B cell (primary cell): ENCODE data around the gene C19orf33. TPM values are rescaled to one million over a fixed set of nuclear protein-coding genes. Genes with fewer than 3 reads are reported as not detected.

Source experiments
- ATAC-seq: fragments of 200-7000 bp; cut with Tn5 transposase; one replicate; pipeline ENCODE4 v1.10.0; 2021; ENCODE audit warnings: low read depth, mild to moderate bottlenecking, moderate number of reproducible peaks, moderate library complexity
- CTCF ChIA-PET: fragments of 350-600 bp; sonication (Branson Sonifier 250); formaldehyde crosslinking; loops from one replicate; lab custom pipeline; 2021; ENCODE audit warnings: antibody characterized with exemption, inconsistent platforms; lab: Charles Lee
- POLR2A ChIA-PET: fragments of 350-600 bp; sonication (Branson Sonifier 250); formaldehyde crosslinking; loops from one replicate; lab custom pipeline; 2021; ENCODE audit warnings: antibody characterized with exemption; lab: Charles Lee
- DNase-seq: peaks from one replicate; pipeline ENCODE4 v3.0.0; 2013
- H2AFZ ChIP-seq: 2 replicates; pipeline ENCODE4 v1.6.1; 2012; ENCODE audit warnings: mild to moderate bottlenecking, low read depth, low read length; ENCODE audit not compliant: insufficient read depth, poor library complexity, severe bottlenecking
- H3K27ac ChIP-seq, 2 donors: 1 replicate in 1 of 2; 2 replicates in 1 of 2; pipeline ENCODE4 v1.5.1; 2012 to 2013; ENCODE audit warnings: low read length in 2 of 2, mild to moderate bottlenecking in 2 of 2, moderate library complexity in 1 of 2
- H3K27me3 ChIP-seq, 4 experiments: fragments of 200-600 bp in 1 of 4; sonication (generic) in 1 of 4; replicated peaks in 1 of 4; 1 replicate in 2 of 4; 2 replicates in 2 of 4; pipeline versions ENCODE4 v1.6.1 to v1.7.0; 2013 to 2016; ENCODE audit warnings: low read length in 3 of 4, mild to moderate bottlenecking in 2 of 4, mixed read lengths in 1 of 4, moderate library complexity in 1 of 4; ENCODE audit not compliant: insufficient read depth in 4 of 4, control insufficient read depth in 3 of 4; ENCODE audit errors: control extremely low read depth in 1 of 4
- H3K36me3 ChIP-seq, 2 experiments: replicated peaks in 1 of 2; 1 replicate in 1 of 2; 2 replicates in 1 of 2; pipeline versions ENCODE4 v1.6.1 to v1.7.1; 2013; ENCODE audit warnings: low read length in 1 of 2; ENCODE audit not compliant: insufficient read depth in 2 of 2, control insufficient read depth in 1 of 2; ENCODE audit errors: control extremely low read depth in 1 of 2, extremely low read depth in 1 of 2
- H3K4me1 ChIP-seq, 2 donors: fragments of 200-600 bp in 1 of 2; sonication (generic) in 1 of 2; 1 replicate in 1 of 2; 2 replicates in 1 of 2; pipeline versions ENCODE4 v1.5.1 to v1.6.1; 2013 to 2017; ENCODE audit warnings: low read length in 2 of 2; ENCODE audit not compliant: control insufficient read depth in 2 of 2, insufficient read depth in 2 of 2
- H3K4me2 ChIP-seq: replicated peaks from 2 replicates; pipeline ENCODE3; 2012; ENCODE audit warnings: mild to moderate bottlenecking, low read depth, low read length; ENCODE audit not compliant: poor library complexity, severe bottlenecking
- H3K4me3 ChIP-seq, 5 experiments: fragments of 200-600 bp in 1 of 5; sonication (generic) in 1 of 5; 1 replicate in 3 of 5; 2 replicates in 2 of 5; pipeline versions ENCODE4 v1.5.1 to v1.7.0; 2011 to 2016; ENCODE audit warnings: low read length in 4 of 5, mild to moderate bottlenecking in 4 of 5, low read depth in 2 of 5, control low read depth in 1 of 5, moderate library complexity in 1 of 5; ENCODE audit not compliant: insufficient read depth in 1 of 5; ENCODE audit errors: control extremely low read depth in 1 of 5, extremely low read depth in 1 of 5
- H3K79me2 ChIP-seq: fragments of 200-600 bp; sonication (generic); one replicate; pipeline ENCODE4 v1.6.0; 2016; ENCODE audit warnings: low read length; ENCODE audit not compliant: control insufficient read depth, insufficient read depth
- H3K9ac ChIP-seq: fragments of 200-600 bp; sonication (generic); 2 replicates; pipeline ENCODE4 v1.6.1; 2017; ENCODE audit warnings: mild to moderate bottlenecking, low read length, moderate library complexity
- H3K9me3 ChIP-seq, 3 donors: one replicate each; pipeline versions ENCODE4 v1.6.1 to v1.7.1; 2013; ENCODE audit warnings: low read length in 2 of 3; ENCODE audit not compliant: control insufficient read depth in 2 of 3, insufficient read depth in 1 of 3; ENCODE audit errors: control extremely low read depth in 1 of 3
- H4K20me1 ChIP-seq: 2 replicates; pipeline ENCODE4 v1.6.0; 2012; ENCODE audit warnings: mild to moderate bottlenecking, low read length; ENCODE audit not compliant: insufficient read depth, control insufficient read depth, poor library complexity, severe bottlenecking
- H3K27ac Mint-ChIP-seq: one replicate; pipeline ENCODE4 v1.8.0; 2021; ENCODE audit warnings: mixed read lengths
- H3K27me3 Mint-ChIP-seq: one replicate; pipeline ENCODE4 v1.8.0; 2021; ENCODE audit warnings: mixed read lengths
- H3K4me1 Mint-ChIP-seq: one replicate; pipeline ENCODE4 v1.8.0; 2021; ENCODE audit warnings: mixed read lengths
- H3K4me3 Mint-ChIP-seq: one replicate; pipeline ENCODE4 v1.8.0; 2021; ENCODE audit warnings: mixed read lengths
- H3K9me3 Mint-ChIP-seq: one replicate; pipeline ENCODE4 v1.8.0; 2022; ENCODE audit warnings: mixed read lengths; ENCODE audit not compliant: insufficient read depth
- EZH2 ChIP-seq: IDR thresholded peaks from 2 replicates; pipeline ENCODE4 v1.6.1; 2012; ENCODE audit warnings: borderline replicate concordance, low read depth, mild to moderate bottlenecking, moderate library complexity, low read length; ENCODE audit not compliant: insufficient read depth, poor library complexity, severe bottlenecking
- WGBS: methylation state at CpG from one replicate; pipeline ENCODE4 v1.1.5; 2013; ENCODE audit warnings: missing lambda C conversion rate; ENCODE audit not compliant: insufficient coverage; 5-methylcytosine and 5-hydroxymethylcytosine counted together
- intact Hi-C: fragments of 100-400 bp; cut with micrococcal nuclease; formaldehyde crosslinking; loops from one replicate; pipeline ENCODE4 v1.10.0; 2022
- polyA plus RNA-seq: library from polyadenylated mRNA; depleted of rRNA; stranded (reverse); fragments of >200 nt; gene quantifications from 2 replicates; pipeline ENCODE4 v1.2.3, GENCODE V29; 2012
- total RNA-seq, 2 donors: library from RNA; stranded (reverse); fragments of 120-200 nt in 1 of 2; gene quantifications; 1 replicate in 1 of 2; 2 replicates in 1 of 2; pipeline versions ENCODE4 v1.2.3 to v1.2.4, GENCODE V29; 2013 to 2022
- TF ChIP-seq, protein P1 (sequence below): fragments of 200-600 bp; IDR thresholded peaks from one replicate; pipeline ENCODE4 v1.8.0; 2022; ENCODE audit warnings: antibody characterized with exemption, mild to moderate bottlenecking

C19orf33 gene
- total and polyA plus RNA-seq, 2 donors (not counting 1 experiment from before 2014, with no cell fraction given): 1.2 TPM; not detected in 1

DNA sequence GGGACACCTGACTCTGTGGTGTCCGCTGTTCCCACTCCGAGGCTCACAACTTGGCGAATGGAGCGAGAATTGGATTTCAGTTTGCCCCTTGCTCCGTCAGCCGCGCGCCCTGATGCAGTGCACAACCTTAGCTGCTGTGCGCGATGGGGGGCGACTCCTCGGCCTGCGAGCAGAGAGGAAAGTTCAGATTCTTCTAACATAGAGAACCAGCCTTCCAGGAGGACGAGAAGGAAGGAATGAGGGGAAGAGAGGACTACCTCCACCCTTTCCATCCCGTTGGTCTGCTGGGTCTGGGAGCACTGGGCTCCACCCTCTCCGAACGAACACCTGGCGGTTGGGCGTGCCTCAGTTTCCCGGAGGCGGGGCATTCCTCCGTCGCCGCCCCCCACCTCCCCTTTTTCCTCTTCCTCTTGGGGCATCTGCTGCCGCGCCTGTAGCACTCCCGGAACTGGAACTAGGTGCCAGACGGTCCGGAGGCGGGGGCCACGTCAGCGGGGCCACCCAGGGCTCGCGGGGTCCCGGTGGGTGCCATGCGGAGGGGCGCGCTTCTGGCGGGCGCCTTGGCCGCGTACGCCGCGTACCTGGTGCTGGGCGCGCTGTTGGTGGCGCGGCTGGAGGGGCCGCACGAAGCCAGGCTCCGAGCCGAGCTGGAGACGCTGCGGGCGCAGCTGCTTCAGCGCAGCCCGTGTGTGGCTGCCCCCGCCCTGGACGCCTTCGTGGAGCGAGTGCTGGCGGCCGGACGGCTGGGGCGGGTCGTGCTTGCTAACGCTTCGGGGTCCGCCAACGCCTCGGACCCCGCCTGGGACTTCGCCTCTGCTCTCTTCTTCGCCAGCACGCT, 15.6 kb downstream of the C19orf33 start, which contains the start of gene KCNK6:
Gene KCNK6 (plus strand): TSS at position 425 of the 838 bp plus-strand sequence. CDS start 106 bp downstream, at position 531.
- ChIA-PET POLR2A (interaction anchor here (0.6 to 0.7 kb wide), 3 partner anchors 20 to 86 kb away, joined by 3 to 7 read pairs (median 3); no protein-coding TSS in a partner anchor), CTCF (interaction anchor here (0.6 to 2.9 kb wide), 7 partner anchors 16 to 83 kb away, joined by 3 to 12 read pairs (median 4); partner anchors contain the start of genes C19orf33, FAM98C and PPP1R14A)
- peaks cover 0 to 2% (median 0%) of the 10 kb centered on the region in 4 experiments for H3K27me3 ChIP-seq
- peak within 1 kb of the TSS; percentile 90 for H3K9ac ChIP-seq
- H4K20me1 ChIP-seq: no peaks in the 10 kb centered on the region
- no peaks in the 10 kb centered on the region for H3K9me3 ChIP-seq
- H3K27ac ChIP-seq: peak within 1 kb of the TSS in 1 of 2 donors; percentile 8
- peak within 1 kb of the TSS; percentile 53 for H3K27ac Mint-ChIP-seq
- TF ChIP-seq EZH2: no peak
- TF ChIP-seq, protein P1, sequence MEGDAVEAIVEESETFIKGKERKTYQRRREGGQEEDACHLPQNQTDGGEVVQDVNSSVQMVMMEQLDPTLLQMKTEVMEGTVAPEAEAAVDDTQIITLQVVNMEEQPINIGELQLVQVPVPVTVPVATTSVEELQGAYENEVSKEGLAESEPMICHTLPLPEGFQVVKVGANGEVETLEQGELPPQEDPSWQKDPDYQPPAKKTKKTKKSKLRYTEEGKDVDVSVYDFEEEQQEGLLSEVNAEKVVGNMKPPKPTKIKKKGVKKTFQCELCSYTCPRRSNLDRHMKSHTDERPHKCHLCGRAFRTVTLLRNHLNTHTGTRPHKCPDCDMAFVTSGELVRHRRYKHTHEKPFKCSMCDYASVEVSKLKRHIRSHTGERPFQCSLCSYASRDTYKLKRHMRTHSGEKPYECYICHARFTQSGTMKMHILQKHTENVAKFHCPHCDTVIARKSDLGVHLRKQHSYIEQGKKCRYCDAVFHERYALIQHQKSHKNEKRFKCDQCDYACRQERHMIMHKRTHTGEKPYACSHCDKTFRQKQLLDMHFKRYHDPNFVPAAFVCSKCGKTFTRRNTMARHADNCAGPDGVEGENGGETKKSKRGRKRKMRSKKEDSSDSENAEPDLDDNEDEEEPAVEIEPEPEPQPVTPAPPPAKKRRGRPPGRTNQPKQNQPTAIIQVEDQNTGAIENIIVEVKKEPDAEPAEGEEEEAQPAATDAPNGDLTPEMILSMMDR: no peak
- H3K9me3 Mint-ChIP-seq: no peaks in the 10 kb centered on the region
- H3K79me2 ChIP-seq: no peaks in the 10 kb centered on the region
- intact Hi-C loops: loop anchor here (5.0 kb wide), 1 partner anchor 77 kb away; no protein-coding TSS in a partner anchor
- peak within 1 kb of the TSS; percentile 41 to 90 (median 60) for H3K4me3 ChIP-seq
- H3K4me1 Mint-ChIP-seq: peaks cover 40% of the 10 kb centered on the region
- H3K36me3 ChIP-seq: peaks cover 0 to 3% of the 10 kb centered on the region in 2 experiments
- H3K4me3 Mint-ChIP-seq: peak within 1 kb of the TSS; percentile 83
- H3K4me2 ChIP-seq: peak within 1 kb of the TSS; percentile 99
- ATAC-seq (no peak), DNase-seq (peak; percentile 63)
- WGBS: 6% methylated on average over 70 of the region's 76 CpGs
- H3K27me3 Mint-ChIP-seq: no peaks in the 10 kb centered on the region
- H3K4me1 ChIP-seq: peaks cover 24 to 47% of the 10 kb centered on the region in 2 donors
- H2AFZ ChIP-seq: peak within 1 kb of the TSS; percentile 97

DNA sequence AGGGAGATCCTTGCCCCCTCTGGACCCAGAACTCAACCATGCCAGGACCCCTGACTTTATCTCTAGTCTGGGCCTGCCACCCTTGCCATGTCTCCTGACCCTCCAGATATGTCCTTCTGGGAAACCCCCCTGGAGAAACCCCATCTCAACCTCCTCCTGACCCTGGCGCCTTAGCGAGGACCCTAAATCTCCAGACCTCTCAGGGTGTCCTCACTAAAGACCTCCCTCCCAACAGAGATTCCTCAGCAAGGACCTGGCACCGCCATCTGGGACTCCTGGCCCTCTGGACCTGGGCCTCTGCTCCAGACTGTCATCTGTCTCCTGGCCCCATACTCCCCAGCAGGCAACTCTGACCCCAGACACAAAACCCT, 16.9 kb downstream of the C19orf33 start:
- Histone ChIP-seq H4K20me1 (no peaks in the 10 kb centered on the region), H3K9ac (no peak overlapping the region), H2AFZ (no peak overlapping the region), H3K79me2 (no peaks in the 10 kb centered on the region), H3K4me2 (peak overlapping the region; percentile 99), H3K36me3 (peaks cover under 1 to 4% of the 10 kb centered on the region in 2 experiments), H3K9me3 (no peaks in the 10 kb centered on the region), H3K4me1 (peaks cover 20 to 43% of the 10 kb centered on the region in 2 donors), H3K27ac (no peak overlapping the region), H3K4me3 (no peak overlapping the region), H3K27me3 (peaks cover 0 to 2% (median 0%) of the 10 kb centered on the region in 4 experiments)
- H3K9me3 Mint-ChIP-seq: no peaks in the 10 kb centered on the region
- ChIA-PET CTCF (interaction anchor here (0.5 to 2.9 kb wide), 3 partner anchors 77 to 154 kb away, joined by 3 to 12 read pairs (median 4); partner anchors contain the start of gene FAM98C), POLR2A (no interaction called here)
- 100% methylated on average over 3 of the region's 3 CpGs for WGBS
- peak overlapping the region; percentile 37 for H3K27ac Mint-ChIP-seq
- TF ChIP-seq, protein P1: no peak
- TF ChIP-seq EZH2: no peak
- no peaks in the 10 kb centered on the region for H3K27me3 Mint-ChIP-seq
- intact Hi-C loops: no loop called here
- DNase-seq: no peak
- peak overlapping the region; percentile 83 for H3K4me3 Mint-ChIP-seq
- no peak for ATAC-seq
- H3K4me1 Mint-ChIP-seq: peaks cover 37% of the 10 kb centered on the region
